Measurements from ENCODE around the gene SPATS1. TPM values are rescaled to one million over a fixed set of nuclear protein-coding genes. Genes with fewer than 3 reads are reported as not detected.

SPATS1 gene
- total and polyA plus RNA-seq, 2 of the 4 experiments (the other 2 are of a cell fraction): not detected

DNA sequence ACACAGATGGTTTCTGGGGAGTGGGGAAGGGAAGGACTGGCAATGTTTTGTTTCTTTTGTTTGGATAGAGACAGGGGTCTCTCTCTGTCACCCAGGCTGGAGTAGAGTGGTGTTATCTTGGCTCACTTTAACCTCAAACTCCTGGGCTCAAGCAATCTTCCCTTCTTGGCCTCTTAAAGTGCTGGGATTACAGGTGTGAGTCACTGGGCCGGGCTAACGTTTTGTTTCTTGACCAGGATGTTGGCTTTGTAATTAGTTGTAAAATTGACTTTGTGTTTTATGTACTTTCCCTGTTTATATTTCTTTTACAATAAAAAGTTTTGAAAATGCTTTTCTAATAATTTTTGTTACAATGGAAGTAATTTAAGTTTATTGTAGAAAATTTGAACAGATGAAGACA, 10.9 kb downstream of the SPATS1 start:
- H4K5ac ChIP-seq (ENCODE audit: low read depth, low read length): no peak overlapping the region
- in situ Hi-C loops (cut with MboI; ENCODE audit: low sequenced_read_pairs) (no loop called here), intact Hi-C loops (cut with micrococcal nuclease) (no loop called here), dilution Hi-C loops (cut with HindIII; ENCODE audit: low sequenced_read_pairs, unreplicated experiment) (no loop called here)
- H3K4ac ChIP-seq (ENCODE audit: low read depth, low read length): no peak overlapping the region
- TF ChIP-seq POLR2A (IDR thresholded peaks at IDR 0.05; ENCODE audit: low read depth, low read length): no peak
- no peak for TF ChIP-seq MXI1 (IDR thresholded peaks at IDR 0.05; ENCODE audit: borderline replicate concordance, low read depth, low read length)
- TF ChIP-seq NFE2L2 (IDR thresholded peaks at IDR 0.05; ENCODE audit: low read depth, low read length): no peak
- no peak for TF ChIP-seq MAZ (IDR thresholded peaks at IDR 0.05; ENCODE audit: borderline replicate concordance, low read depth, low read length)
- TF ChIP-seq SMC3 (IDR thresholded peaks at IDR 0.05; ENCODE audit: low read depth, low read length): no peak
- TF ChIP-seq, protein P1, sequence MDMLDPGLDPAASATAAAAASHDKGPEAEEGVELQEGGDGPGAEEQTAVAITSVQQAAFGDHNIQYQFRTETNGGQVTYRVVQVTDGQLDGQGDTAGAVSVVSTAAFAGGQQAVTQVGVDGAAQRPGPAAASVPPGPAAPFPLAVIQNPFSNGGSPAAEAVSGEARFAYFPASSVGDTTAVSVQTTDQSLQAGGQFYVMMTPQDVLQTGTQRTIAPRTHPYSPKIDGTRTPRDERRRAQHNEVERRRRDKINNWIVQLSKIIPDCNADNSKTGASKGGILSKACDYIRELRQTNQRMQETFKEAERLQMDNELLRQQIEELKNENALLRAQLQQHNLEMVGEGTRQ (IDR thresholded peaks at IDR 0.05; ENCODE audit: low read depth, low read length): no peak
- TF ChIP-seq RCOR1 (IDR thresholded peaks at IDR 0.05; ENCODE audit: insufficient replicate concordance, low read length): no peak
- no peak for TF ChIP-seq CHD1 (IDR thresholded peaks at IDR 0.05; ENCODE audit: low read depth, low read length)
- no peak for TF ChIP-seq FOS (IDR thresholded peaks at IDR 0.05; ENCODE audit: low read depth, low read length)
- no peak for TF ChIP-seq RFX5 (IDR thresholded peaks at IDR 0.05; ENCODE audit: low read depth, low read length)
- no peak for TF ChIP-seq BHLHE40 (IDR thresholded peaks at IDR 0.05; ENCODE audit: low read depth, low read length)
- TF ChIP-seq, protein P2, sequence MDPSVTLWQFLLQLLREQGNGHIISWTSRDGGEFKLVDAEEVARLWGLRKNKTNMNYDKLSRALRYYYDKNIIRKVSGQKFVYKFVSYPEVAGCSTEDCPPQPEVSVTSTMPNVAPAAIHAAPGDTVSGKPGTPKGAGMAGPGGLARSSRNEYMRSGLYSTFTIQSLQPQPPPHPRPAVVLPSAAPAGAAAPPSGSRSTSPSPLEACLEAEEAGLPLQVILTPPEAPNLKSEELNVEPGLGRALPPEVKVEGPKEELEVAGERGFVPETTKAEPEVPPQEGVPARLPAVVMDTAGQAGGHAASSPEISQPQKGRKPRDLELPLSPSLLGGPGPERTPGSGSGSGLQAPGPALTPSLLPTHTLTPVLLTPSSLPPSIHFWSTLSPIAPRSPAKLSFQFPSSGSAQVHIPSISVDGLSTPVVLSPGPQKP (IDR thresholded peaks at IDR 0.05; ENCODE audit: borderline replicate concordance, low read depth, low read length): no peak
- TF ChIP-seq, protein P3, sequence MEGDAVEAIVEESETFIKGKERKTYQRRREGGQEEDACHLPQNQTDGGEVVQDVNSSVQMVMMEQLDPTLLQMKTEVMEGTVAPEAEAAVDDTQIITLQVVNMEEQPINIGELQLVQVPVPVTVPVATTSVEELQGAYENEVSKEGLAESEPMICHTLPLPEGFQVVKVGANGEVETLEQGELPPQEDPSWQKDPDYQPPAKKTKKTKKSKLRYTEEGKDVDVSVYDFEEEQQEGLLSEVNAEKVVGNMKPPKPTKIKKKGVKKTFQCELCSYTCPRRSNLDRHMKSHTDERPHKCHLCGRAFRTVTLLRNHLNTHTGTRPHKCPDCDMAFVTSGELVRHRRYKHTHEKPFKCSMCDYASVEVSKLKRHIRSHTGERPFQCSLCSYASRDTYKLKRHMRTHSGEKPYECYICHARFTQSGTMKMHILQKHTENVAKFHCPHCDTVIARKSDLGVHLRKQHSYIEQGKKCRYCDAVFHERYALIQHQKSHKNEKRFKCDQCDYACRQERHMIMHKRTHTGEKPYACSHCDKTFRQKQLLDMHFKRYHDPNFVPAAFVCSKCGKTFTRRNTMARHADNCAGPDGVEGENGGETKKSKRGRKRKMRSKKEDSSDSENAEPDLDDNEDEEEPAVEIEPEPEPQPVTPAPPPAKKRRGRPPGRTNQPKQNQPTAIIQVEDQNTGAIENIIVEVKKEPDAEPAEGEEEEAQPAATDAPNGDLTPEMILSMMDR (conservative IDR thresholded peaks at IDR 0.05; ENCODE audit: low read depth, low read length): no peak
- TF ChIP-seq RAD21 (IDR thresholded peaks at IDR 0.05; ENCODE audit: low read length): no peak
- no peak for TF ChIP-seq CEBPB (IDR thresholded peaks at IDR 0.05; ENCODE audit: low read depth, low read length)
- no peak for TF ChIP-seq MAFK (IDR thresholded peaks at IDR 0.05; ENCODE audit: low read depth, low read length)
- no peaks in the 10 kb centered on the region for H3K36me3 ChIP-seq (ENCODE audit: control insufficient read depth, insufficient read depth, low read length)
- H3K56ac ChIP-seq (ENCODE audit: extremely low read depth, insufficient read depth, low read length): no peak overlapping the region
- no peaks in the 10 kb centered on the region for H3K9me1 ChIP-seq (ENCODE audit: insufficient read depth, low read length)
- no peaks in the 10 kb centered on the region for H4K20me1 ChIP-seq (ENCODE audit: insufficient read depth, low read length)
- no peak overlapping the region for H2AFZ ChIP-seq (replicated peaks; ENCODE audit: low read length, poor library complexity)
- H3K9me3 ChIP-seq (ENCODE audit: control insufficient read depth, insufficient read depth, low read length): peaks cover 2% of the 10 kb centered on the region
- POLR2A ChIA-PET (ENCODE audit: unreplicated experiment): no interaction called here
- H3K9ac ChIP-seq (ENCODE audit: low read depth, low read length): no peak overlapping the region
- H3K4me3 ChIP-seq (ENCODE audit: insufficient read depth, low read depth, low read length): no peak overlapping the region
- no peaks in the 10 kb centered on the region for H3K79me1 ChIP-seq (ENCODE audit: low read depth in 1 of 2, low read length in 2 of 2)
- no peak for ATAC-seq (ENCODE audit: low read depth)
- H3K27ac ChIP-seq (ENCODE audit: insufficient read depth, low read length): no peak overlapping the region
- H3K4me1 ChIP-seq (ENCODE audit: control insufficient read depth, insufficient read depth, low read length): no peaks in the 10 kb centered on the region
- H2BK5ac ChIP-seq (ENCODE audit: low read depth, low read length, poor library complexity, severe bottlenecking): no peak overlapping the region
- no peak overlapping the region for H2AK9ac ChIP-seq (replicated peaks; ENCODE audit: low read depth, low read length, poor library complexity)
- H2AK5ac ChIP-seq (ENCODE audit: low read depth, low read length): no peak overlapping the region
- no peak overlapping the region for H3K18ac ChIP-seq (ENCODE audit: low read depth, low read length)
- H3K27me3 ChIP-seq (ENCODE audit: control insufficient read depth, insufficient read depth, low read length): peaks cover 23% of the 10 kb centered on the region
- no peak overlapping the region for H4K91ac ChIP-seq (ENCODE audit: insufficient read depth, low read depth, low read length)
- CTCF ChIA-PET: no interaction called here
- H3K14ac ChIP-seq (replicated peaks; ENCODE audit: low read depth, low read length): no peak overlapping the region
- no peak for DNase-seq
- H4K8ac ChIP-seq (ENCODE audit: low read depth in 2 of 2, low read length in 2 of 2): no peak overlapping the region
- H2BK20ac ChIP-seq (ENCODE audit: low read depth, low read length): no peak overlapping the region
- no peak overlapping the region for H2BK120ac ChIP-seq (ENCODE audit: low read depth, low read length)
- H3K4me2 ChIP-seq (ENCODE audit: low read depth, low read length): no peak overlapping the region
- no CpG with 5 or more reads among the region's 2 CpGs for WGBS, 2 experiments (ENCODE audit: extremely low coverage in 2 of 2, insufficient read length in 1 of 2)
- H3K23ac ChIP-seq (ENCODE audit: low read depth, low read length): no peak overlapping the region
- H2BK15ac ChIP-seq (ENCODE audit: low read depth, low read length): no peak overlapping the region
- no TSS peak for BruUV-seq (replicated peaks)
